ENCODE measurements around the gene NBAS. TPM values are rescaled to one million over a fixed set of nuclear protein-coding genes. Genes with fewer than 3 reads are reported as not detected.

The NBAS gene
- total and polyA plus RNA-seq, 2 of the 13 experiments (the other 11 are each of a cell fraction or from before 2014, with no cell fraction given), result 33.6 to 58.7 TPM

DNA sequence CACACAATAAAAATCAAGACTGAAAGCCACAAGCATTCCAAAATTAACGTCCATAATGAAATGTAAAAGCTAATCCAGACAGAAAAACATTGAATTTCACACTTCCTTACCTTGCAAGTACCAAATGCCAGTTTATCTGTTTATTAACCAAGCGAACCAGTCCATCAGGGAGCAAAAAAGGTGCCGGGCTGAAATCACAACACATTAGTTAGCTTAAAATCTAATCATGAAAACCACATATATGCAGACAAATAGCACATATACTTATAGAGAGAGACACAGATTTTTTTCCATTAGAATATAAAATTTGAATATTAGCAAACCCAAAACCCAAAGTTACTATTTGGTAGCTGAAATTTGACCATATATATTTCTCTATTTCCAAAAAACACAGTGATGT, 7.2 kb downstream of the NBAS start:
- WGBS (ENCODE audit: low lambda C conversion rate), result 91% methylated on average over 3 of the region's 3 CpGs
- no peak for DNase-seq (ENCODE audit: low spot score)
- intact Hi-C loops (cut with micrococcal nuclease; ENCODE audit: unreplicated experiment) (no loop called here), in situ Hi-C loops (cut with HindIII; ENCODE audit: extremely low pct_ligation_motif_present, low pct_unique_long_range_greater_than_20kb) (no loop called here)
- CTCF ChIA-PET (ENCODE audit: low intra/inter-chr PET ratio, low total read pairs), result no interaction called here
- no peaks in the 10 kb centered on the region for H4K20me1 ChIP-seq (ENCODE audit: insufficient read depth, low read length)
- TF ChIP-seq GLI4 (CRISPR knock-in tag; IDR thresholded peaks at IDR 0.05; ENCODE audit: borderline replicate concordance) (no peak), ZNF205 (CRISPR knock-in tag; IDR thresholded peaks at IDR 0.05) (no peak), PHF8 (CRISPR knock-in tag; IDR thresholded peaks at IDR 0.05) (no peak), ZSCAN12 (CRISPR knock-in tag; IDR thresholded peaks at IDR 0.05) (no peak), ZNF562 (CRISPR knock-in tag; IDR thresholded peaks at IDR 0.05; ENCODE audit: borderline replicate concordance) (no peak), ZNF776 (CRISPR knock-in tag; IDR thresholded peaks at IDR 0.05) (no peak), HNRNPK (IDR thresholded peaks at IDR 0.05; ENCODE audit: low read depth, low read length, poor library complexity, severe bottlenecking) (peak; percentile 88)
- peaks cover 5 to 23% of the 10 kb centered on the region in 2 experiments for H3K36me3 ChIP-seq (replicated peaks in 1 of 2; ENCODE audit: control insufficient read depth in 1 of 2, insufficient read depth in 2 of 2, low read length in 2 of 2)
- POLR2A ChIA-PET, result no interaction called here
- H3K4me1 ChIP-seq (ENCODE audit: insufficient read depth, low read length), result peaks cover 17% of the 10 kb centered on the region
- no peak overlapping the region for H3K4me2 ChIP-seq (ENCODE audit: low read depth, low read length)
- H3K4me3 ChIP-seq (replicated peaks in 1 of 3; ENCODE audit: insufficient read depth in 1 of 3, low read depth in 2 of 3, low read length in 3 of 3), result no peak overlapping the region
- H3K9me3 ChIP-seq (ENCODE audit: low read length), result no peaks in the 10 kb centered on the region
- FAIRE-seq, result no peak
- no TSS peak for BruUV-seq (replicated peaks)
- H3K27me3 ChIP-seq (ENCODE audit: control insufficient read depth in 1 of 2, insufficient read depth in 2 of 2, low read length in 2 of 2), result no peaks in the 10 kb centered on the region
- H3K9ac ChIP-seq (ENCODE audit: insufficient read depth, low read depth, low read length), result no peak overlapping the region
- peaks cover 26% of the 10 kb centered on the region for H3K79me2 ChIP-seq (ENCODE audit: insufficient read depth, low read length)
- no peak for ATAC-seq
- no peak overlapping the region for H2AFZ ChIP-seq (ENCODE audit: low read length)
- no peak overlapping the region for H3K27ac ChIP-seq (ENCODE audit: extremely low read length, insufficient read depth, low read length)

DNA sequence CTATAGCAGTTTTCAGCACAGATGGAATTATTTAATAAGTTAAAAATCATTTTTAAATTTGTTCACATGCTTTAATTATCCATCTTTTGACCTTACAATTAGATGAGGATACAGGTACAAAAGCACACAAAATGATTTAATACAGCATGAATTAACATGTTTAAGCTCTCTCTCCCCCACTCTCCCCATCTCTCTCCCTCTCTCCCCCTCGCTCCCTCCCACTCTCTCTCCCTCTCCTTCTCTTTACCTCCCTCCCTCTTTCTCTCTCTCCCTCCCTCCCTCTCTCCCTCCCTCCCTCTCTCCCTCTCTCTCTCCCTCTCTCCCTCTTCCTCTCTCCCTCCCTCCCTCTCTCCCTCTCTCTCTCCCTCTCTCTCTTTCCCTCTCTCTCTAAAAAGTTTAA, 7.6 kb downstream of the NBAS start:
- Histone ChIP-seq H3K27ac (ENCODE audit: extremely low read length, insufficient read depth, low read length) (no peak overlapping the region), H3K4me3 (replicated peaks in 1 of 3; ENCODE audit: insufficient read depth in 1 of 3, low read depth in 2 of 3, low read length in 3 of 3) (no peak overlapping the region), H4K20me1 (ENCODE audit: insufficient read depth, low read length) (no peaks in the 10 kb centered on the region), H3K79me2 (ENCODE audit: insufficient read depth, low read length) (peaks cover 22% of the 10 kb centered on the region), H3K4me1 (ENCODE audit: insufficient read depth, low read length) (peaks cover 12% of the 10 kb centered on the region), H3K36me3 (replicated peaks in 1 of 2; ENCODE audit: control insufficient read depth in 1 of 2, insufficient read depth in 2 of 2, low read length in 2 of 2) (peaks cover 7 to 28% of the 10 kb centered on the region in 2 experiments), H3K27me3 (ENCODE audit: control insufficient read depth in 1 of 2, insufficient read depth in 2 of 2, low read length in 2 of 2) (no peaks in the 10 kb centered on the region), H3K9ac (ENCODE audit: insufficient read depth, low read depth, low read length) (no peak overlapping the region), H2AFZ (ENCODE audit: low read length) (no peak overlapping the region), H3K9me3 (ENCODE audit: low read length) (no peaks in the 10 kb centered on the region), H3K4me2 (ENCODE audit: low read depth, low read length) (no peak overlapping the region)
- DNase-seq (ENCODE audit: low spot score) (no peak), ATAC-seq (no peak), FAIRE-seq (no peak)
- in situ Hi-C loops (cut with HindIII; ENCODE audit: extremely low pct_ligation_motif_present, low pct_unique_long_range_greater_than_20kb), result no loop called here
- no TSS peak for BruUV-seq (replicated peaks)
- 95% methylated on average over 1 of the region's 1 CpG for WGBS (ENCODE audit: low lambda C conversion rate)
- intact Hi-C loops (cut with micrococcal nuclease; ENCODE audit: unreplicated experiment), result no loop called here
- ChIA-PET CTCF (ENCODE audit: low intra/inter-chr PET ratio, low total read pairs) (no interaction called here), POLR2A (no interaction called here)
- TF ChIP-seq TCF12 (IDR thresholded peaks at IDR 0.05) (no peak), TCF12 (CRISPR knock-in tag; IDR thresholded peaks at IDR 0.05) (no peak), KLF12 (CRISPR knock-in tag; IDR thresholded peaks at IDR 0.05; ENCODE audit: borderline replicate concordance) (no peak), RBFOX2 (IDR thresholded peaks at IDR 0.05; ENCODE audit: low read depth, low read length) (no peak), HNRNPK (IDR thresholded peaks at IDR 0.05; ENCODE audit: low read depth, low read length, poor library complexity, severe bottlenecking) (peak; percentile 98), SATB2 (CRISPR knock-in tag; IDR thresholded peaks at IDR 0.05) (no peak), PCBP2 (optimal IDR thresholded peaks at IDR 0.05; ENCODE audit: low read depth, low read length, poor library complexity, severe bottlenecking) (peak; percentile 51), MAFK (conservative IDR thresholded peaks at IDR 0.05 in 1 of 2, IDR thresholded peaks at IDR 0.05 in 1 of 2; ENCODE audit: low read length in 2 of 2) (no peak), MEF2D (CRISPR knock-in tag; IDR thresholded peaks at IDR 0.05) (no peak), PCBP1 (IDR thresholded peaks at IDR 0.05; ENCODE audit: borderline replicate concordance, low read depth, low read length) (peak; percentile 79; the same call in 1 of the 2 replicates), NFKB2 (CRISPR knock-in tag; IDR thresholded peaks at IDR 0.05; ENCODE audit: borderline replicate concordance) (no peak), ZKSCAN8 (CRISPR knock-in tag; IDR thresholded peaks at IDR 0.05; ENCODE audit: borderline replicate concordance) (no peak), CBX5 (CRISPR knock-in tag; IDR thresholded peaks at IDR 0.05; ENCODE audit: borderline replicate concordance) (no peak), NFIC (IDR thresholded peaks at IDR 0.05; ENCODE audit: low read length) (no peak)
- TF ChIP-seq, protein P1, sequence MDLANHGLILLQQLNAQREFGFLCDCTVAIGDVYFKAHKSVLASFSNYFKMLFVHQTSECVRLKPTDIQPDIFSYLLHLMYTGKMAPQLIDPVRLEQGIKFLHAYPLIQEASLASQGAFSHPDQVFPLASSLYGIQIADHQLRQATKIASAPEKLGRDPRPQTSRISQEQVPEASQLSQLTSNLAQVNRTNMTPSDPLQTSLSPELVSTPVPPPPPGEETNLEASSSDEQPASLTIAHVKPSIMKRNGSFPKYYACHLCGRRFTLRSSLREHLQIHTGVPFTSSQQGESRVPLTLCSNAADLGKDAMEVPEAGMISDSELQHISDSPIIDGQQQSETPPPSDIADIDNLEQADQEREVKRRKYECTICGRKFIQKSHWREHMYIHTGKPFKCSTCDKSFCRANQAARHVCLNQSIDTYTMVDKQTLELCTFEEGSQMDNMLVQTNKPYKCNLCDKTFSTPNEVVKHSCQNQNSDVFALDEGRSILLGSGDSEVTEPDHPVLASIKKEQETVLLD (CRISPR knock-in tag; IDR thresholded peaks at IDR 0.05; ENCODE audit: low read depth), result no peak

All from HepG2 (cell line).